Measurements from ENCODE around the gene EPX. TPM values are rescaled to one million over a fixed set of nuclear protein-coding genes. Genes with fewer than 3 reads are reported as not detected.

EPX gene
- total and polyA plus RNA-seq, 2 of the 4 experiments (the other 2 are of a cell fraction) = not detected

DNA sequence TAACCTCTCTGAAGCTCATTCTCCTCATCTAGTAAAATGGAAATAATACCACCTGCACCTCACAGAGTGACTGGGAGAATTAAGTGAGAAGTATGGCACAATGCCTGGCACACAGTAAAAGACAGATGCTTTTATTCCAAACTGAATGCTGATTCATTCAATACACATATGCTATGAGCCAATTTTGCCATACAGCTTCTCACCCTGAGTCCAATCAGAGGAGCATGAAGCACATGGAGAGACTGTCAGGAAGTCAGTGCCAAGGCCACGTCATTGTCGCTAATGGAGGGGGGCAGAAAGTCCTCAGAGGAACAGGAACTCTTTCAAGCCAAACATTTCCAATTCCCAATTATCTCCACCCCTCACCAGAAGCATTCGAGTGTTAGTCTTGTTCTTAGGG is 14.9 kb downstream of the EPX start:
- intact Hi-C loops (cut with micrococcal nuclease) (no loop called here), in situ Hi-C loops (cut with MboI; ENCODE audit: low sequenced_read_pairs) (no loop called here), dilution Hi-C loops (cut with HindIII; ENCODE audit: low sequenced_read_pairs, unreplicated experiment) (no loop called here)
- Histone ChIP-seq H4K20me1 (ENCODE audit: insufficient read depth, low read length) (no peaks in the 10 kb centered on the region), H3K56ac (ENCODE audit: extremely low read depth, insufficient read depth, low read length) (no peak overlapping the region), H2BK5ac (ENCODE audit: low read depth, low read length, poor library complexity, severe bottlenecking) (no peak overlapping the region), H2BK20ac (ENCODE audit: low read depth, low read length) (no peak overlapping the region), H3K4ac (ENCODE audit: low read depth, low read length) (no peak overlapping the region), H3K27me3 (ENCODE audit: control insufficient read depth, insufficient read depth, low read length) (no peaks in the 10 kb centered on the region), H3K9ac (ENCODE audit: low read depth, low read length) (no peak overlapping the region), H4K8ac (ENCODE audit: low read depth in 2 of 2, low read length in 2 of 2) (no peak overlapping the region), H3K79me1 (ENCODE audit: low read depth in 1 of 2, low read length in 2 of 2) (no peaks in the 10 kb centered on the region), H2AK5ac (ENCODE audit: low read depth, low read length) (no peak overlapping the region), H3K23ac (ENCODE audit: low read depth, low read length) (no peak overlapping the region), H2BK120ac (ENCODE audit: low read depth, low read length) (no peak overlapping the region), H2AK9ac (replicated peaks; ENCODE audit: low read depth, low read length, poor library complexity) (no peak overlapping the region), H3K4me3 (ENCODE audit: insufficient read depth, low read depth, low read length) (no peak overlapping the region), H2AFZ (replicated peaks; ENCODE audit: low read length, poor library complexity) (no peak overlapping the region), H3K4me2 (ENCODE audit: low read depth, low read length) (no peak overlapping the region), H3K27ac (ENCODE audit: insufficient read depth, low read length) (no peak overlapping the region), H3K36me3 (ENCODE audit: control insufficient read depth, insufficient read depth, low read length) (peaks cover 22% of the 10 kb centered on the region), H3K9me1 (ENCODE audit: insufficient read depth, low read length) (no peaks in the 10 kb centered on the region), H4K5ac (ENCODE audit: low read depth, low read length) (no peak overlapping the region), H3K18ac (ENCODE audit: low read depth, low read length) (no peak overlapping the region), H3K14ac (replicated peaks; ENCODE audit: low read depth, low read length) (no peak overlapping the region), H3K4me1 (ENCODE audit: control insufficient read depth, insufficient read depth, low read length) (no peaks in the 10 kb centered on the region), H4K91ac (ENCODE audit: insufficient read depth, low read depth, low read length) (no peak overlapping the region), H3K9me3 (ENCODE audit: control insufficient read depth, insufficient read depth, low read length) (no peaks in the 10 kb centered on the region), H2BK15ac (ENCODE audit: low read depth, low read length) (no peak overlapping the region)
- ChIA-PET POLR2A (ENCODE audit: unreplicated experiment) (no interaction called here), CTCF (no interaction called here)
- no TSS peak for BruUV-seq (replicated peaks)
- no peak for DNase-seq
- TF ChIP-seq FOS (IDR thresholded peaks at IDR 0.05; ENCODE audit: low read depth, low read length) = no peak
- TF ChIP-seq CEBPB (IDR thresholded peaks at IDR 0.05; ENCODE audit: low read depth, low read length) = no peak
- TF ChIP-seq POLR2A (IDR thresholded peaks at IDR 0.05; ENCODE audit: low read depth, low read length) = no peak
- TF ChIP-seq, protein P1, sequence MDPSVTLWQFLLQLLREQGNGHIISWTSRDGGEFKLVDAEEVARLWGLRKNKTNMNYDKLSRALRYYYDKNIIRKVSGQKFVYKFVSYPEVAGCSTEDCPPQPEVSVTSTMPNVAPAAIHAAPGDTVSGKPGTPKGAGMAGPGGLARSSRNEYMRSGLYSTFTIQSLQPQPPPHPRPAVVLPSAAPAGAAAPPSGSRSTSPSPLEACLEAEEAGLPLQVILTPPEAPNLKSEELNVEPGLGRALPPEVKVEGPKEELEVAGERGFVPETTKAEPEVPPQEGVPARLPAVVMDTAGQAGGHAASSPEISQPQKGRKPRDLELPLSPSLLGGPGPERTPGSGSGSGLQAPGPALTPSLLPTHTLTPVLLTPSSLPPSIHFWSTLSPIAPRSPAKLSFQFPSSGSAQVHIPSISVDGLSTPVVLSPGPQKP (IDR thresholded peaks at IDR 0.05; ENCODE audit: borderline replicate concordance, low read depth, low read length) = no peak
- no peak for TF ChIP-seq BHLHE40 (IDR thresholded peaks at IDR 0.05; ENCODE audit: low read depth, low read length)
- no peak for TF ChIP-seq SMC3 (IDR thresholded peaks at IDR 0.05; ENCODE audit: low read depth, low read length)
- no peak for TF ChIP-seq CHD1 (IDR thresholded peaks at IDR 0.05; ENCODE audit: low read depth, low read length)
- TF ChIP-seq, protein P2, sequence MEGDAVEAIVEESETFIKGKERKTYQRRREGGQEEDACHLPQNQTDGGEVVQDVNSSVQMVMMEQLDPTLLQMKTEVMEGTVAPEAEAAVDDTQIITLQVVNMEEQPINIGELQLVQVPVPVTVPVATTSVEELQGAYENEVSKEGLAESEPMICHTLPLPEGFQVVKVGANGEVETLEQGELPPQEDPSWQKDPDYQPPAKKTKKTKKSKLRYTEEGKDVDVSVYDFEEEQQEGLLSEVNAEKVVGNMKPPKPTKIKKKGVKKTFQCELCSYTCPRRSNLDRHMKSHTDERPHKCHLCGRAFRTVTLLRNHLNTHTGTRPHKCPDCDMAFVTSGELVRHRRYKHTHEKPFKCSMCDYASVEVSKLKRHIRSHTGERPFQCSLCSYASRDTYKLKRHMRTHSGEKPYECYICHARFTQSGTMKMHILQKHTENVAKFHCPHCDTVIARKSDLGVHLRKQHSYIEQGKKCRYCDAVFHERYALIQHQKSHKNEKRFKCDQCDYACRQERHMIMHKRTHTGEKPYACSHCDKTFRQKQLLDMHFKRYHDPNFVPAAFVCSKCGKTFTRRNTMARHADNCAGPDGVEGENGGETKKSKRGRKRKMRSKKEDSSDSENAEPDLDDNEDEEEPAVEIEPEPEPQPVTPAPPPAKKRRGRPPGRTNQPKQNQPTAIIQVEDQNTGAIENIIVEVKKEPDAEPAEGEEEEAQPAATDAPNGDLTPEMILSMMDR (conservative IDR thresholded peaks at IDR 0.05; ENCODE audit: low read depth, low read length) = no peak
- no peak for TF ChIP-seq MXI1 (IDR thresholded peaks at IDR 0.05; ENCODE audit: borderline replicate concordance, low read depth, low read length)
- no peak for TF ChIP-seq RFX5 (IDR thresholded peaks at IDR 0.05; ENCODE audit: low read depth, low read length)
- no peak for TF ChIP-seq MAZ (IDR thresholded peaks at IDR 0.05; ENCODE audit: borderline replicate concordance, low read depth, low read length)
- TF ChIP-seq NFE2L2 (IDR thresholded peaks at IDR 0.05; ENCODE audit: low read depth, low read length) = no peak
- TF ChIP-seq, protein P3, sequence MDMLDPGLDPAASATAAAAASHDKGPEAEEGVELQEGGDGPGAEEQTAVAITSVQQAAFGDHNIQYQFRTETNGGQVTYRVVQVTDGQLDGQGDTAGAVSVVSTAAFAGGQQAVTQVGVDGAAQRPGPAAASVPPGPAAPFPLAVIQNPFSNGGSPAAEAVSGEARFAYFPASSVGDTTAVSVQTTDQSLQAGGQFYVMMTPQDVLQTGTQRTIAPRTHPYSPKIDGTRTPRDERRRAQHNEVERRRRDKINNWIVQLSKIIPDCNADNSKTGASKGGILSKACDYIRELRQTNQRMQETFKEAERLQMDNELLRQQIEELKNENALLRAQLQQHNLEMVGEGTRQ (IDR thresholded peaks at IDR 0.05; ENCODE audit: low read depth, low read length) = no peak
- ATAC-seq (ENCODE audit: low read depth) = no peak
- 86% methylated on average over 1 of the region's 3 CpGs; no CpG with 5 or more reads in 1 of the 2 experiments for WGBS, 2 experiments (ENCODE audit: extremely low coverage in 2 of 2, insufficient read length in 1 of 2)
